Activated CD8-positive, alpha-beta memory T cell treated with anti-CD3 and anti-CD28 coated beads for 48 hours (primary cell): ENCODE results near the gene PROCA1.
"Not testable (repeated sequence)": the region's sequence is repeated elsewhere in the genome, so short reads cannot be mapped to it uniquely, and the experiment has no call there.

Experiments
- DNase-seq, 3 experiments: peaks; one replicate each; pipeline ENCODE4 v3.0.0-alpha.2; 2020; ENCODE audit warnings: low read depth in 2 of 3, low spot score in 2 of 3

The PROCA1 gene

GRCh38 chr17:28725660-28726225, 14.1 kb upstream of the PROCA1 start:
- DNase-seq = no peak

- DNase-seq = peak in 1 of 3 experiments; percentile 46
Observed at GRCh38 chr17:28725166-28725659, 13.5 kb upstream of the PROCA1 start.

- no peak for DNase-seq
Observed at GRCh38 chr17:28724500-28725165, 12.9 kb upstream of the PROCA1 start.

GRCh38 chr17:28723836-28724499, 12.3 kb upstream of the PROCA1 start:
- not testable (repeated sequence) for DNase-seq

- no peak for DNase-seq
Observed at GRCh38 chr17:28723159-28723835, 11.6 kb upstream of the PROCA1 start.

GRCh38 chr17:28722417-28723158, 10.9 kb upstream of the PROCA1 start:
- no peak for DNase-seq

- not testable (repeated sequence) for DNase-seq
Observed at GRCh38 chr17:28720997-28721329, 9.3 kb upstream of the PROCA1 start.

- DNase-seq = peak in 1 of 3 experiments; percentile 44
Observed at GRCh38 chr17:28720247-28720996, 8.7 kb upstream of the PROCA1 start.

GRCh38 chr17:28719021-28719433, 7.3 kb upstream of the PROCA1 start:
- no peak for DNase-seq

- no peak for DNase-seq
Observed at GRCh38 chr17:28718333-28719020, 6.8 kb upstream of the PROCA1 start.

- no peak for DNase-seq
Observed at GRCh38 chr17:28717578-28718332, 6.1 kb upstream of the PROCA1 start, which contains the start of gene RAB34. RAB34 (minus strand) TSS chr17:28717868; CDS start chr17:28717266, 602 bp downstream.

- no peak for DNase-seq
Observed at GRCh38 chr17:28716740-28717577, 5.3 kb upstream of the PROCA1 start.

GRCh38 chr17:28715217-28715616, 3.5 kb upstream of the PROCA1 start:
- no peak for DNase-seq

- DNase-seq = no peak
Observed at GRCh38 chr17:28714281-28714680, 2.6 kb upstream of the PROCA1 start.

- no peak for DNase-seq
Observed at GRCh38 chr17:28712705-28713415, 1.2 kb upstream of the PROCA1 start.

- DNase-seq = peak in 1 of 3 experiments; percentile 57
Observed at GRCh38 chr17:28712032-28712704, 480 bp upstream of the PROCA1 start.
